HepG2 (cell line): Measurements from ENCODE around the gene RASL10A. TPM values are rescaled to one million over a fixed set of nuclear protein-coding genes. Genes with fewer than 3 reads are reported as not detected.

Experiments
- ARNT ChIP-seq: fragments of 450-650 bp; IDR thresholded peaks from 2 replicates; pipeline ENCODE4 v1.6.1; 2017
- MBNL3 ChIP-seq: fragments of 250-450 bp; sonication (Bioruptor Pico); conservative IDR thresholded peaks from 2 replicates; pipeline ENCODE4 v1.8.0; 2022; ENCODE audit warnings: mild to moderate bottlenecking, inconsistent platforms
- NCOR1 ChIP-seq: fragments of 200-600 bp; sonication (generic); IDR thresholded peaks from 2 replicates; pipeline ENCODE4 v1.7.0; 2017; ENCODE audit warnings: antibody characterized with exemption, low read length, borderline replicate concordance
- NFYC ChIP-seq: IDR thresholded peaks from 2 replicates; pipeline ENCODE4 v1.6.1; 2016; ENCODE audit warnings: missing genetic modification reagents, missing compliant biosample characterization
- NR3C1 ChIP-seq: sonication (generic); formaldehyde crosslinking; IDR thresholded peaks from 2 replicates; pipeline ENCODE4 v1.4.0; 2020; ENCODE audit warnings: missing genetic modification reagents
- REXO4 ChIP-seq: sonication (generic); formaldehyde crosslinking; IDR thresholded peaks from 2 replicates; pipeline ENCODE4 v1.8.0; 2022; ENCODE audit warnings: missing genetic modification reagents, mild to moderate bottlenecking, borderline replicate concordance
- YY1 ChIP-seq: IDR thresholded peaks from 2 replicates; pipeline ENCODE4 v1.6.1; 2011; ENCODE audit warnings: low read length, low read depth, moderate library complexity, mild to moderate bottlenecking; ENCODE audit not compliant: insufficient read depth, insufficient replicate concordance
- polyA plus RNA-seq, 8 experiments: library from polyadenylated mRNA; depleted of rRNA in 3 of 8; stranded (reverse) in 7 of 8; unstranded in 1 of 8; fragments of >200 nt; fragmentation: Illumina TruSeq in 4 of 8; extraction: Trizol in 4 of 8; gene quantifications; 2 replicates each; pipeline versions ENCODE4 v1.2.1 to v1.2.3, GENCODE V29; 2011 to 2016; ENCODE audit warnings: low read depth in 4 of 8, missing spikeins in 1 of 8, mixed read lengths in 1 of 8; ENCODE audit not compliant: insufficient read depth in 1 of 8
- total RNA-seq, 5 experiments: library from RNA; depleted of rRNA; stranded (reverse); fragments of >200 nt; fragmentation: Illumina TruSeq; extraction: Trizol; gene quantifications; 2 replicates each; pipeline ENCODE4 v1.2.3, GENCODE V29; 2016; ENCODE audit warnings: low read depth in 1 of 5
- TF ChIP-seq, protein P1 (sequence below): sonication (generic); formaldehyde crosslinking; IDR thresholded peaks from 2 replicates; pipeline ENCODE4 v1.5.0; 2020; ENCODE audit warnings: missing genetic modification reagents
- TF ChIP-seq, protein P2 (sequence below): sonication (generic); formaldehyde crosslinking; IDR thresholded peaks from 2 replicates; pipeline ENCODE4 v1.4.0; 2020; ENCODE audit warnings: missing genetic modification reagents
- TF ChIP-seq, protein P3 (sequence below): IDR thresholded peaks from 2 replicates; pipeline ENCODE4 v1.6.1; 2012; ENCODE audit warnings: inconsistent platforms
- TF ChIP-seq, protein P4 (sequence below): sonication (generic); formaldehyde crosslinking; IDR thresholded peaks from 2 replicates; pipeline ENCODE4 v1.8.1; 2023; ENCODE audit warnings: missing genetic modification reagents, inconsistent platforms, borderline replicate concordance
- TF ChIP-seq, protein P5 (sequence below): sonication (generic); formaldehyde crosslinking; IDR thresholded peaks from 2 replicates; pipeline ENCODE4 v1.8.0; 2022; ENCODE audit warnings: mild to moderate bottlenecking, missing genetic modification reagents, moderate library complexity
- TF ChIP-seq, protein P6 (sequence below), 2 experiments: fragments of 450-650 bp in 1 of 2; sonication (generic) in 1 of 2; formaldehyde crosslinking in 1 of 2; IDR thresholded peaks; 2 replicates each; pipeline versions ENCODE4 v1.6.1 to v1.8.0; 2016 to 2022; ENCODE audit warnings: antibody characterized with exemption in 1 of 2, mild to moderate bottlenecking in 1 of 2, missing genetic modification reagents in 1 of 2

The RASL10A gene
- total and polyA plus RNA-seq, 2 of the 13 experiments (the other 11 are each of a cell fraction or from before 2014, with no cell fraction given): 0.05 to 0.22 TPM

DNA sequence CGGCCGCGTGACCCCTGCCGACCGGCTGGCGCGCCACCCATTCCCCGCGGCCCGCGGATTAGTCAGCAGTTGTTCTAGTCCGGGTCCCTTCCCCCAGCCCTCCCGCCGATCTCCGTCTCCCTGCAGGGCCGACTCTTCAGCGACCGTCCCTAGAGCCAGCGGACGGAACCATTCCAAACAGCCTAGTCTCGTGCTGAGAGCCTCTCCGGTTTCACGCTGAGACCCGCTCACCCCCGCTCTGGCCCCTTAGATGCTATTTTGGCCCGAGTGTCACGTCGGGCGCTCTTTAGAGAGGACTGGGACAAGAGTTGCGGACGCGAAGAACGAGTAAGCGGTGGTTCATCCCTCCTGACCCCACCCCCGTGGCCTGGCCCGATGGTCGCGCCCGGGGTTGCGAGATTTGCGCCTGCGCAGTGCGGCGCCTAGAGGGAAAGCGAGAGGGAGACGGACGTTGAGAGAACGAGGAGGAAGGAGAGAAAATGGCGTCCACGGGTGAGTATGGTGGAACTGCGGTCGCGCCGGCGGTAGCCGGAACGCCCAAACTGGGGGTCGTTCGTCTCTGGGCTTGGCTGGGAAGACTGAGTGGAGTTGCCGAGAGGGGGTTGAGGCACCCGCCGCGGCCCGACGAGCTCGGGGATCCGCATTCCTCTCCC, 47.5 kb downstream of the RASL10A start, which contains the start of the genes EWSR1 and RHBDD3 (continued):
- TF ChIP-seq NFYC (CRISPR knock-in tag) (0 out of 2 replicates have a peak, but pooled peaks have one; percentile 21), MBNL3 (CRISPR knock-in tag) (no peak), NCOR1 (0 out of 2 replicates have a peak, but pooled peaks have one; percentile 10), NR3C1 (CRISPR knock-in tag) (no peak), YY1 (peak; percentile 93), REXO4 (CRISPR knock-in tag) (no peak), ARNT (no peak)
- TF ChIP-seq, protein P1, sequence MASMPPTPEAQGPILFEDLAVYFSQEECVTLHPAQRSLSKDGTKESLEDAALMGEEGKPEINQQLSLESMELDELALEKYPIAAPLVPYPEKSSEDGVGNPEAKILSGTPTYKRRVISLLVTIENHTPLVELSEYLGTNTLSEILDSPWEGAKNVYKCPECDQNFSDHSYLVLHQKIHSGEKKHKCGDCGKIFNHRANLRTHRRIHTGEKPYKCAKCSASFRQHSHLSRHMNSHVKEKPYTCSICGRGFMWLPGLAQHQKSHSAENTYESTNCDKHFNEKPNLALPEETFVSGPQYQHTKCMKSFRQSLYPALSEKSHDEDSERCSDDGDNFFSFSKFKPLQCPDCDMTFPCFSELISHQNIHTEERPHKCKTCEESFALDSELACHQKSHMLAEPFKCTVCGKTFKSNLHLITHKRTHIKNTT (CRISPR knock-in tag): no peak
- TF ChIP-seq, protein P2, sequence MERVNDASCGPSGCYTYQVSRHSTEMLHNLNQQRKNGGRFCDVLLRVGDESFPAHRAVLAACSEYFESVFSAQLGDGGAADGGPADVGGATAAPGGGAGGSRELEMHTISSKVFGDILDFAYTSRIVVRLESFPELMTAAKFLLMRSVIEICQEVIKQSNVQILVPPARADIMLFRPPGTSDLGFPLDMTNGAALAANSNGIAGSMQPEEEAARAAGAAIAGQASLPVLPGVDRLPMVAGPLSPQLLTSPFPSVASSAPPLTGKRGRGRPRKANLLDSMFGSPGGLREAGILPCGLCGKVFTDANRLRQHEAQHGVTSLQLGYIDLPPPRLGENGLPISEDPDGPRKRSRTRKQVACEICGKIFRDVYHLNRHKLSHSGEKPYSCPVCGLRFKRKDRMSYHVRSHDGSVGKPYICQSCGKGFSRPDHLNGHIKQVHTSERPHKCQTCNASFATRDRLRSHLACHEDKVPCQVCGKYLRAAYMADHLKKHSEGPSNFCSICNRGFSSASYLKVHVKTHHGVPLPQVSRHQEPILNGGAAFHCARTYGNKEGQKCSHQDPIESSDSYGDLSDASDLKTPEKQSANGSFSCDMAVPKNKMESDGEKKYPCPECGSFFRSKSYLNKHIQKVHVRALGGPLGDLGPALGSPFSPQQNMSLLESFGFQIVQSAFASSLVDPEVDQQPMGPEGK (CRISPR knock-in tag): peak; percentile 25; the same call in 1 of the 2 replicates
- TF ChIP-seq, protein P3, sequence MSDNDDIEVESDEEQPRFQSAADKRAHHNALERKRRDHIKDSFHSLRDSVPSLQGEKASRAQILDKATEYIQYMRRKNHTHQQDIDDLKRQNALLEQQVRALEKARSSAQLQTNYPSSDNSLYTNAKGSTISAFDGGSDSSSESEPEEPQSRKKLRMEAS: peak; percentile 69
- TF ChIP-seq, protein P4, sequence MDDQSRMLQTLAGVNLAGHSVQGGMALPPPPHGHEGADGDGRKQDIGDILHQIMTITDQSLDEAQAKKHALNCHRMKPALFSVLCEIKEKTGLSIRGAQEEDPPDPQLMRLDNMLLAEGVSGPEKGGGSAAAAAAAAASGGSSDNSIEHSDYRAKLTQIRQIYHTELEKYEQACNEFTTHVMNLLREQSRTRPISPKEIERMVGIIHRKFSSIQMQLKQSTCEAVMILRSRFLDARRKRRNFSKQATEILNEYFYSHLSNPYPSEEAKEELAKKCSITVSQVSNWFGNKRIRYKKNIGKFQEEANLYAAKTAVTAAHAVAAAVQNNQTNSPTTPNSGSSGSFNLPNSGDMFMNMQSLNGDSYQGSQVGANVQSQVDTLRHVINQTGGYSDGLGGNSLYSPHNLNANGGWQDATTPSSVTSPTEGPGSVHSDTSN: peak; percentile 26; the same call in 1 of the 2 replicates
- TF ChIP-seq, protein P5, sequence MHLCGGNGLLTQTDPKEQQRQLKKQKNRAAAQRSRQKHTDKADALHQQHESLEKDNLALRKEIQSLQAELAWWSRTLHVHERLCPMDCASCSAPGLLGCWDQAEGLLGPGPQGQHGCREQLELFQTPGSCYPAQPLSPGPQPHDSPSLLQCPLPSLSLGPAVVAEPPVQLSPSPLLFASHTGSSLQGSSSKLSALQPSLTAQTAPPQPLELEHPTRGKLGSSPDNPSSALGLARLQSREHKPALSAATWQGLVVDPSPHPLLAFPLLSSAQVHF (CRISPR knock-in tag): no peak; the same call in 1 of the 2 replicates
- TF ChIP-seq, protein P6, sequence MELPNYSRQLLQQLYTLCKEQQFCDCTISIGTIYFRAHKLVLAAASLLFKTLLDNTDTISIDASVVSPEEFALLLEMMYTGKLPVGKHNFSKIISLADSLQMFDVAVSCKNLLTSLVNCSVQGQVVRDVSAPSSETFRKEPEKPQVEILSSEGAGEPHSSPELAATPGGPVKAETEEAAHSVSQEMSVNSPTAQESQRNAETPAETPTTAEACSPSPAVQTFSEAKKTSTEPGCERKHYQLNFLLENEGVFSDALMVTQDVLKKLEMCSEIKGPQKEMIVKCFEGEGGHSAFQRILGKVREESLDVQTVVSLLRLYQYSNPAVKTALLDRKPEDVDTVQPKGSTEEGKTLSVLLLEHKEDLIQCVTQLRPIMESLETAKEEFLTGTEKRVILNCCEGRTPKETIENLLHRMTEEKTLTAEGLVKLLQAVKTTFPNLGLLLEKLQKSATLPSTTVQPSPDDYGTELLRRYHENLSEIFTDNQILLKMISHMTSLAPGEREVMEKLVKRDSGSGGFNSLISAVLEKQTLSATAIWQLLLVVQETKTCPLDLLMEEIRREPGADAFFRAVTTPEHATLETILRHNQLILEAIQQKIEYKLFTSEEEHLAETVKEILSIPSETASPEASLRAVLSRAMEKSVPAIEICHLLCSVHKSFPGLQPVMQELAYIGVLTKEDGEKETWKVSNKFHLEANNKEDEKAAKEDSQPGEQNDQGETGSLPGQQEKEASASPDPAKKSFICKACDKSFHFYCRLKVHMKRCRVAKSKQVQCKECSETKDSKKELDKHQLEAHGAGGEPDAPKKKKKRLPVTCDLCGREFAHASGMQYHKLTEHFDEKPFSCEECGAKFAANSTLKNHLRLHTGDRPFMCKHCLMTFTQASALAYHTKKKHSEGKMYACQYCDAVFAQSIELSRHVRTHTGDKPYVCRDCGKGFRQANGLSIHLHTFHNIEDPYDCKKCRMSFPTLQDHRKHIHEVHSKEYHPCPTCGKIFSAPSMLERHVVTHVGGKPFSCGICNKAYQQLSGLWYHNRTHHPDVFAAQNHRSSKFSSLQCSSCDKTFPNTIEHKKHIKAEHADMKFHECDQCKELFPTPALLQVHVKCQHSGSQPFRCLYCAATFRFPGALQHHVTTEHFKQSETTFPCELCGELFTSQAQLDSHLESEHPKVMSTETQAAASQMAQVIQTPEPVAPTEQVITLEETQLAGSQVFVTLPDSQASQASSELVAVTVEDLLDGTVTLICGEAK (IDR thresholded peaks at IDR 0.05): no peak
- TF ChIP-seq, protein P6 (CRISPR knock-in tag; IDR thresholded peaks at IDR 0.05): no peak; the same call in 1 of the 2 replicates
